Thyroid gland (tissue), 4 donors: ENCODE data around the gene MSL3.

Source experiments
- CTCF ChIP-seq, 6 experiments: fragments of 200-600 bp in 3 of 6; fragments of 450-650 bp in 3 of 6; sonication (generic) in 3 of 6; IDR thresholded peaks; one replicate each; pipeline ENCODE4 v1.5.1; 2016 to 2019; ENCODE audit warnings: antibody characterized with exemption in 6 of 6, mild to moderate bottlenecking in 2 of 6, inconsistent platforms in 1 of 6, moderate library complexity in 1 of 6
- POLR2A ChIP-seq, 2 donors: fragments of 450-650 bp; IDR thresholded peaks; one replicate each; pipeline ENCODE4 v1.6.1; 2017; ENCODE audit warnings: antibody characterized with exemption in 2 of 2, mild to moderate bottlenecking in 2 of 2, moderate library complexity in 1 of 2

- TF ChIP-seq CTCF (IDR thresholded peaks at IDR 0.05) (peak; percentile 52 to 70 (median 68)), POLR2A (IDR thresholded peaks at IDR 0.05) (no peak)
These were observed 12.3 kb downstream of the MSL3 start for GRCh38 chrX:11770320-11770719.
